Bronchial epithelial cell (primary cell): Measurements from ENCODE around the gene ZDHHC3. TPM values are rescaled to one million over a fixed set of nuclear protein-coding genes. Genes with fewer than 3 reads are reported as not detected.
A peak's percentile ranks its signal among the peaks of the same experiment; 100 is the strongest.
"Not testable (repeated sequence)": the region's sequence is repeated elsewhere in the genome, so short reads cannot be mapped to it uniquely, and the experiment has no call there.

Source experiments
- DNase-seq: peaks from one replicate; pipeline ENCODE4 v3.0.0-alpha.2; 2010; ENCODE audit warnings: low read depth
- FAIRE-seq: peaks from 2 replicates; lab custom pipeline; 2011; peaks lifted over from hg19 to GRCh38; lab: Jason Lieb, UNC
- H3K27me3 ChIP-seq: 2 replicates; pipeline ENCODE4 v1.5.1; 2011; ENCODE audit warnings: low read length; ENCODE audit not compliant: control insufficient read depth, insufficient read depth
- H3K36me3 ChIP-seq: 2 replicates; pipeline ENCODE4 v1.5.1; 2011; ENCODE audit warnings: low read length; ENCODE audit not compliant: control insufficient read depth, insufficient read depth
- H3K4me3 ChIP-seq: 2 replicates; pipeline ENCODE4 v1.5.1; 2011; ENCODE audit warnings: mild to moderate bottlenecking, low read depth, low read length, control low read depth
- CTCF ChIP-seq: IDR thresholded peaks from 2 replicates; pipeline ENCODE4 v1.5.1; 2011; ENCODE audit warnings: mild to moderate bottlenecking, moderate library complexity, low read length, control low read depth, inconsistent platforms; ENCODE audit not compliant: insufficient read depth, severe bottlenecking
- total RNA-seq: library from RNA; depleted of rRNA; stranded (reverse); fragments of >200 nt; gene quantifications from 2 replicates; pipeline ENCODE4 v1.2.1, GENCODE V29; 2014

ZDHHC3 gene
- total RNA-seq, 1 donor from 2014 or later, result 62.1 TPM

- FAIRE-seq, result peak; percentile 92
- H3K36me3 ChIP-seq, result peaks cover 5% of the 10 kb centered on the region
- TF ChIP-seq CTCF, result no peak
- no peak overlapping the region for H3K4me3 ChIP-seq
- H3K27me3 ChIP-seq, result no peaks in the 10 kb centered on the region
- DNase-seq, result no peak
These were observed 23.3 kb downstream of the ZDHHC3 start for GRCh38 chr3:44952689-44953088.

- no peak for FAIRE-seq
- no peak for DNase-seq
- no peak for TF ChIP-seq CTCF
- Histone ChIP-seq H3K27me3 (no peaks in the 10 kb centered on the region), H3K4me3 (no peak overlapping the region), H3K36me3 (peaks cover 4% of the 10 kb centered on the region)
These were observed 25.7 kb downstream of the ZDHHC3 start for GRCh38 chr3:44950275-44950734.

GRCh38 chr3:44949770-44950169 lies 26.2 kb downstream of the ZDHHC3 start:
- not testable (repeated sequence) for DNase-seq, H3K4me3 ChIP-seq, FAIRE-seq, H3K36me3 ChIP-seq, H3K27me3 ChIP-seq

- Histone ChIP-seq H3K4me3 (no peak overlapping the region), H3K36me3 (peaks cover 8% of the 10 kb centered on the region), H3K27me3 (no peaks in the 10 kb centered on the region)
- DNase-seq, result no peak
- no peak for TF ChIP-seq CTCF
- FAIRE-seq, result no peak
These were observed 27.7 kb downstream of the ZDHHC3 start for GRCh38 chr3:44948239-44948638.

- Histone ChIP-seq H3K4me3 (no peak overlapping the region), H3K36me3 (peaks cover 27% of the 10 kb centered on the region), H3K27me3 (no peaks in the 10 kb centered on the region)
- DNase-seq (peak; percentile 86), FAIRE-seq (peak; percentile 86)
- TF ChIP-seq CTCF, result no peak
These were observed 33.6 kb downstream of the ZDHHC3 start for GRCh38 chr3:44942202-44942921.

GRCh38 chr3:44939581-44940036 lies 36.4 kb downstream of the ZDHHC3 start:
- Histone ChIP-seq H3K4me3 (no peak overlapping the region), H3K36me3 (peaks cover 26% of the 10 kb centered on the region), H3K27me3 (no peaks in the 10 kb centered on the region)
- FAIRE-seq (no peak), DNase-seq (no peak)
- no peak for TF ChIP-seq CTCF
